Omental fat pad (tissue), 4 donors: ENCODE data around the gene SFTA2. TPM values are rescaled to one million over a fixed set of nuclear protein-coding genes. Genes with fewer than 3 reads are reported as not detected.

ENCODE experiments used
- ATAC-seq: fragments of 150-250 bp; one replicate; pipeline ENCODE4 v1.9.1; 2016; ENCODE audit warnings: mild to moderate bottlenecking, moderate library complexity; ENCODE audit not compliant: low FRiP score
- DNase-seq: peaks from one replicate; pipeline ENCODE4 v3.0.0-alpha.2; 2019; ENCODE audit warnings: low spot score
- total RNA-seq, 4 donors: library from RNA; depleted of rRNA; stranded (reverse); fragments of >200 nt; gene quantifications; one replicate each; pipeline ENCODE4 v1.1.0, GENCODE V29; 2016
- TF ChIP-seq, protein P1 (sequence below), 3 donors: fragments of 450-650 bp; IDR thresholded peaks; one replicate each; pipeline ENCODE4 v1.5.1; 2016 to 2017; ENCODE audit warnings: antibody characterized with exemption in 3 of 3, mild to moderate bottlenecking in 3 of 3, moderate library complexity in 2 of 3

SFTA2 gene
- total RNA-seq, 4 donors from 2014 or later, result not detected

GRCh38 chr6:30901436-30901835 lies 30.5 kb downstream of the SFTA2 start:
- no peak for ATAC-seq
- no peak for DNase-seq
- TF ChIP-seq, protein P1, sequence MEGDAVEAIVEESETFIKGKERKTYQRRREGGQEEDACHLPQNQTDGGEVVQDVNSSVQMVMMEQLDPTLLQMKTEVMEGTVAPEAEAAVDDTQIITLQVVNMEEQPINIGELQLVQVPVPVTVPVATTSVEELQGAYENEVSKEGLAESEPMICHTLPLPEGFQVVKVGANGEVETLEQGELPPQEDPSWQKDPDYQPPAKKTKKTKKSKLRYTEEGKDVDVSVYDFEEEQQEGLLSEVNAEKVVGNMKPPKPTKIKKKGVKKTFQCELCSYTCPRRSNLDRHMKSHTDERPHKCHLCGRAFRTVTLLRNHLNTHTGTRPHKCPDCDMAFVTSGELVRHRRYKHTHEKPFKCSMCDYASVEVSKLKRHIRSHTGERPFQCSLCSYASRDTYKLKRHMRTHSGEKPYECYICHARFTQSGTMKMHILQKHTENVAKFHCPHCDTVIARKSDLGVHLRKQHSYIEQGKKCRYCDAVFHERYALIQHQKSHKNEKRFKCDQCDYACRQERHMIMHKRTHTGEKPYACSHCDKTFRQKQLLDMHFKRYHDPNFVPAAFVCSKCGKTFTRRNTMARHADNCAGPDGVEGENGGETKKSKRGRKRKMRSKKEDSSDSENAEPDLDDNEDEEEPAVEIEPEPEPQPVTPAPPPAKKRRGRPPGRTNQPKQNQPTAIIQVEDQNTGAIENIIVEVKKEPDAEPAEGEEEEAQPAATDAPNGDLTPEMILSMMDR (IDR thresholded peaks at IDR 0.05), result no peak

DNA sequence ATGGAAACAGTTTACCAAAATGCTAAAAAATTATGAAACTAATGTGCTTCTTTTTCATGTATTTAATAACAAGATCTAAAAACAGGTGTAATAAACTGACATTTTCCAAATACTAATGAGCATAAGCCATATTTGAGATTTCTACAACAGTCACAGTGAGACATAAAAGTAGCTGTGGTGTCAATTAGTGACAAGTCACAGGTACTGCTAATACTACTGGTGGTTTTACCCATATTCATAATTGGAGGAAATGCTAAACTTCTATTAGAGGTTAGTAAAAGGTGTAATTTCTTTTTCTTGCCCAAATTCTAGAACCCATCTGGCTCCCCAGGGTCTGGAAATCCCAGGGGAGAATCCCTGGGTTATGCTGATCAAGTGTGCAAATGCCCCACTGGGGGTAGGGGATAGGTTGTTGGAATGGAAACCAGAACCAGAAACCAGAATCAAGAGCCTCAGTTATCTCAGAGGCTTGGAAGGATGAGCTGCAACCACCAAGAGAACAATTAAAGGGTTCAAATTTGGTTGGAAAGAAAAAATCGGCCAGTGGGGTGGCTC lies 31.0 kb downstream of the SFTA2 start:
- ATAC-seq, result no peak
- no peak for DNase-seq
- TF ChIP-seq, protein P1 (IDR thresholded peaks at IDR 0.05), result no peak

DNA sequence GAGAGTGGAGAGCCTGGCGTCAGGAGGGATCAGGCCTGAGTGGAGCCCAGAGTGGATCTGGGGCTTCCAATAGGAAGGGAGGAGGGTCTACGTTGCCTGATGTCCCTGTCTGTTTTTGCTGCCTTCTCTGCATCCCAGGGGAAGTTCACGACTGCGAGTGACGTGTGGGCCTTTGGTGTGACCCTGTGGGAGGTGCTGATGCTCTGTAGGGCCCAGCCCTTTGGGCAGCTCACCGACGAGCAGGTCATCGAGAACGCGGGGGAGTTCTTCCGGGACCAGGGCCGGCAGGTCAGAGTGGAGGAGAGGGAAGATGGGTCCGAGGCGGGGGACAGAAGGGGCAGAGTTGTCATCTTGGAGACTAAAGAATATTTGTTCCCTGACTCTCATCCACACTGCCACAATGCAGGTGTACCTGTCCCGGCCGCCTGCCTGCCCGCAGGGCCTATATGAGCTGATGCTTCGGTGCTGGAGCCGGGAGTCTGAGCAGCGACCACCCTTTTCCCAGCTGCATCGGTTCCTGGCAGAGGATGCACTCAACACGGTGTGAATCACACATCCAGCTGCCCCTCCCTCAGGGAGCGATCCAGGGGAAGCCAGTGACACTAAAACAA lies 33.1 kb downstream of the SFTA2 start:
- DNase-seq (no peak), ATAC-seq (no peak)
- TF ChIP-seq, protein P1 (IDR thresholded peaks at IDR 0.05), result no peak

DNA sequence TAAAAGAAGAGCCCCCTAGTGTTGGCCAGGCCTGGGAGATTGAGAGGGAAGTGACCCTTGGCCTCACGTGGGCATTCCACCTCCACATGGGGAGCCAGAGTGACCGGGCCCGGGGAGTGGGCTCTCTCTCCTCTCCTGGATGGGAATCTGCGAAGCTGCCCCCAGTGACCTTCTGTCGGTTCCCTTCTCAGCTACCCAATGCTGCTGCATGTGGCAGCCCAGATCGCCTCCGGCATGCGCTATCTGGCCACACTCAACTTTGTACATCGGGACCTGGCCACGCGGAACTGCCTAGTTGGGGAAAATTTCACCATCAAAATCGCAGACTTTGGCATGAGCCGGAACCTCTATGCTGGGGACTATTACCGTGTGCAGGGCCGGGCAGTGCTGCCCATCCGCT lies 34.1 kb downstream of the SFTA2 start:
- DNase-seq (no peak), ATAC-seq (no peak)
- TF ChIP-seq, protein P1 (IDR thresholded peaks at IDR 0.05), result no peak

GRCh38 chr6:30896541-30896940 lies 35.4 kb downstream of the SFTA2 start:
- TF ChIP-seq, protein P1 (IDR thresholded peaks at IDR 0.05), result no peak
- DNase-seq, result no peak
- no peak for ATAC-seq

- TF ChIP-seq, protein P1 (IDR thresholded peaks at IDR 0.05), result no peak
- no peak for ATAC-seq
- DNase-seq, result no peak
Measured at GRCh38 chr6:30895343-30895742, 36.6 kb downstream of the SFTA2 start.

DNA sequence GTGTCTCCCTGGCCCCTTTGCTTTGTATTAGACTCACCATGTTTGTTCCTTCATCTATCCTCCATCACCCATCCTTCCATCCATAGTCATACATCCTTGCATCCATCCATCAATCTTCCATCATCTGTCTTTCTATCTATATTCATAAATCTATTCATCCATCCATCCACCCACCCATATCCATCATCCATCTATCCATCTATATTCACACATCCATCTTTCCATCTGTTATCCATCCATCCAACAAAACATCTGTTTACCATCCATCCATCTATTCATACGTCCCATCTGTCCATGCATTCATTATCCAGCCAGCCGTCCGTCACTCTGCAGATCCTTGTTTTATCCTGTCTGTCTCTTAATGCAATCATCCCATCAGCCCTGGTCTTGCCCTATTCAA lies 37.0 kb downstream of the SFTA2 start:
- no peak for DNase-seq
- no peak for ATAC-seq
- TF ChIP-seq, protein P1 (IDR thresholded peaks at IDR 0.05), result no peak
